Heart right ventricle (tissue), 16 donors: Measurements from ENCODE around the gene KCNH3. TPM values are rescaled to one million over a fixed set of nuclear protein-coding genes. Genes with fewer than 3 reads are reported as not detected.

Experiments
- ATAC-seq, 8 donors: fragments of 200-7000 bp; cut with Tn5 transposase; one replicate each; pipeline ENCODE4 v1.9.1; 2020; ENCODE audit warnings: mild to moderate bottlenecking in 8 of 8, moderate library complexity in 8 of 8, moderate number of reproducible peaks in 1 of 8
- DNase-seq, 2 donors: peaks; one replicate each; pipeline ENCODE4 v3.0.0-alpha.2; 2020
- H3K27ac ChIP-seq, 10 donors: fragments of 200-600 bp; sonication (generic) in 2 of 10; one replicate each; pipeline versions ENCODE4 v1.5.0 to v1.8.0; 2020 to 2022; ENCODE audit warnings: mild to moderate bottlenecking in 3 of 10
- H3K27me3 ChIP-seq, 7 donors: fragments of 200-600 bp; one replicate each; pipeline ENCODE4 v1.8.0; 2021 to 2022; ENCODE audit warnings: mild to moderate bottlenecking in 2 of 7
- H3K36me3 ChIP-seq, 9 donors: fragments of 200-600 bp; sonication (generic) in 1 of 9; one replicate each; pipeline versions ENCODE4 v1.5.0 to v1.8.0; 2020 to 2022; ENCODE audit warnings: mild to moderate bottlenecking in 2 of 9
- H3K4me1 ChIP-seq, 9 donors: fragments of 200-600 bp; sonication (generic) in 1 of 9; one replicate each; pipeline versions ENCODE4 v1.5.0 to v1.8.0; 2020 to 2022; ENCODE audit warnings: mild to moderate bottlenecking in 4 of 9
- H3K4me3 ChIP-seq, 10 donors: fragments of 200-600 bp; sonication (generic) in 2 of 10; one replicate each; pipeline versions ENCODE4 v1.5.0 to v1.8.0; 2020 to 2022; ENCODE audit warnings: mild to moderate bottlenecking in 7 of 10, moderate library complexity in 2 of 10
- H3K9me3 ChIP-seq, 11 donors: fragments of 200-600 bp in 10 of 11; sonication (generic) in 2 of 11; one replicate each; pipeline versions ENCODE4 v1.5.0 to v1.8.0; 2013 to 2022; ENCODE audit warnings: mild to moderate bottlenecking in 2 of 11, control low read depth in 1 of 11, moderate library complexity in 1 of 11
- CTCF ChIP-seq, 9 donors: fragments of 200-600 bp; sonication (generic) in 2 of 9; IDR thresholded peaks; one replicate each; pipeline versions ENCODE4 v1.5.0 to v1.8.0; 2021 to 2022; ENCODE audit warnings: antibody characterized with exemption in 9 of 9, mild to moderate bottlenecking in 5 of 9, moderate library complexity in 1 of 9
- WGBS, 2 donors: extraction: QIAGEN DNeasy Blood & Tissue Kit; methylation state at CpG; one replicate each; pipeline ENCODE4 v1.1.7; 2013; ENCODE audit warnings: inconsistent platforms in 1 of 2; 5-methylcytosine and 5-hydroxymethylcytosine counted together
- intact Hi-C, 10 donors: fragments of 100-400 bp; cut with DNase I; formaldehyde crosslinking; loops; one replicate each; pipeline versions ENCODE4 v1.11.1 to v1.14.2; 2022
- polyA plus RNA-seq, 2 donors: library from polyadenylated mRNA; stranded (reverse); fragments of 200-250 nt; gene quantifications; one replicate each; pipeline ENCODE4 v1.2.3, GENCODE V29; 2013
- total RNA-seq, 10 donors: library from RNA; stranded (reverse); fragmentation: NEBNext Ultra II Directional in 3 of 10; extraction: Animal tissue kit (Norgen Biotek cat#: 25700) in 3 of 10; gene quantifications; one replicate each; pipeline versions ENCODE4 v1.2.1 to v1.2.4, GENCODE V29; 2021 to 2023
- donor health status: Arrhythmogenic right ventricular cardiomyopathy.
- donor health status: ischemic (EF 13 %, LVEDD 7.1; RV severe dilation, severe dysfunction).
- donor health status: healthy with polysubstance abuse.
- donor health status: DM: no; HTN: yes; CAD: no.
- donor health status: DM: no; HTN: no; CAD: no.
- donor health status: ischemic (EF 25% LVEDD 6.9; RV normal size, moderate dysfunction).
- donor health status: ischemic (EF 25% LVEDD 5.7; RV mildly dilated, moderate dysfunction).
- donor health status: healthy.
- donor health status: DM: yes; HTN: yes; CAD: no.
- donor health status: Ischemic cardiomyopathy.
- donor health status: ischemic (EF 35%, LVEDD 5.7; RV mildly dilated, moderate dysfunction).
- donor health status: nonischemic (EF 11% LVEDD 7.7; RV severe dilation, severe dysfunction).
- donor health status: DM: yes; HTN: yes; CAD: no.
- donor health status: PGD.
- donor health status: ischemic (EF 29% LVEDD 5.4; RV normal size, mild dysfunction).
- donor health status: nonischemic (EF 23%, LVEDD 6.1; RV moderate dilation, normal function).

KCNH3 gene
- total and polyA plus RNA-seq, 12 donors = 0.16 to 2.0 (median 0.26) TPM

- 57 to 60% methylated on average over 2 of the region's 2 CpGs for WGBS, 2 donors
- intact Hi-C loops = loop anchor here in 1 of 10 donors (2.0 kb wide), 1 partner anchor 27 kb away; no protein-coding TSS in a partner anchor
- peak in 7 of 9 donors; percentile 31 to 56 (median 45) for TF ChIP-seq CTCF (IDR thresholded peaks at IDR 0.05)
Measured at GRCh38 chr12:49553512-49554088, 14.8 kb downstream of the KCNH3 start.

GRCh38 chr12:49554266-49554665 is 15.4 kb downstream of the KCNH3 start:
- Histone ChIP-seq H3K4me1 (peaks cover 0 to 24% (median 12%) of the 10 kb centered on the region in 9 donors), H3K4me3 (no peak overlapping the region), H3K36me3 (peaks cover 0 to 37% (median 14%) of the 10 kb centered on the region in 9 donors), H3K9me3 (no peaks in the 10 kb centered on the region), H3K27me3 (peaks cover 0 to 14% (median 0%) of the 10 kb centered on the region in 7 donors), H3K27ac (peak overlapping the region in 1 of 10 donors; percentile 35)
- DNase-seq (no peak), ATAC-seq (no peak)
- TF ChIP-seq CTCF (IDR thresholded peaks at IDR 0.05) = no peak
- 73 to 81% methylated on average over 15 of the region's 15 CpGs for whole genome bisulfite sequencing, 2 donors
- intact Hi-C loops = no loop called here

More at GRCh38 chr12:49553512-49554088, 14.8 kb downstream of the KCNH3 start:
- Histone ChIP-seq H3K27ac (peak overlapping the region in 1 of 10 donors; percentile 35), H3K4me3 (no peak overlapping the region), H3K4me1 (peaks cover 0 to 30% (median 19%) of the 10 kb centered on the region in 9 donors), H3K9me3 (no peaks in the 10 kb centered on the region), H3K27me3 (peaks cover 0 to 21% (median 1%) of the 10 kb centered on the region in 7 donors), H3K36me3 (peaks cover 0 to 30% (median 8%) of the 10 kb centered on the region in 9 donors)
- DNase-seq (no peak), ATAC-seq (peak in 1 of 8 donors; percentile 15)

GRCh38 chr12:49555631-49556390 is 17.0 kb downstream of the KCNH3 start:
- intact Hi-C loops = no loop called here
- H3K27me3 ChIP-seq = peaks cover 0 to 3% (median 0%) of the 10 kb centered on the region in 7 donors
- TF ChIP-seq CTCF (IDR thresholded peaks at IDR 0.05) = no peak
- H3K9me3 ChIP-seq = no peaks in the 10 kb centered on the region
- DNase-seq (no peak), ATAC-seq (no peak)
- no peak overlapping the region for H3K4me3 ChIP-seq
- H3K27ac ChIP-seq = no peak overlapping the region
- H3K36me3 ChIP-seq = peaks cover 0 to 52% (median 30%) of the 10 kb centered on the region in 9 donors
- WGBS, 2 donors = 85 to 88% methylated on average over 18 of the region's 18 CpGs
- H3K4me1 ChIP-seq = peaks cover 0 to 18% (median 8%) of the 10 kb centered on the region in 9 donors

- Histone ChIP-seq H3K4me3 (no peak overlapping the region), H3K27ac (no peak overlapping the region), H3K27me3 (no peaks in the 10 kb centered on the region), H3K4me1 (peaks cover 0 to 17% (median 8%) of the 10 kb centered on the region in 9 donors), H3K36me3 (peaks cover 0 to 60% (median 35%) of the 10 kb centered on the region in 9 donors), H3K9me3 (no peaks in the 10 kb centered on the region)
- no peak for TF ChIP-seq CTCF (IDR thresholded peaks at IDR 0.05)
- intact Hi-C loops = no loop called here
- ATAC-seq = no peak
- no peak for DNase-seq
- 71 to 78% methylated on average over 12 of the region's 12 CpGs for WGBS, 2 donors
Measured at GRCh38 chr12:49556391-49557186, 17.8 kb downstream of the KCNH3 start.
